Activated CD8-positive, alpha-beta T cell treated with anti-CD3 and anti-CD28 coated beads for 36 hours (primary cell): Measurements from ENCODE around the gene SH2D1A. TPM values are rescaled to one million over a fixed set of nuclear protein-coding genes. Genes with fewer than 3 reads are reported as not detected.

Experiments used
- ATAC-seq: fragments of 200-7000 bp; cut with Tn5 transposase; one replicate; pipeline ENCODE4 v1.10.0; 2021; ENCODE audit warnings: mild to moderate bottlenecking, moderate library complexity
- CTCF ChIA-PET: fragments of 350-600 bp; sonication (Branson Sonifier 250); formaldehyde crosslinking; loops from one replicate; lab custom pipeline; 2021; ENCODE audit warnings: antibody characterized with exemption; lab: Charles Lee
- POLR2A ChIA-PET: fragments of 350-600 bp; sonication (Branson Sonifier 250); formaldehyde crosslinking; loops from one replicate; lab custom pipeline; 2021; ENCODE audit warnings: antibody characterized with exemption; lab: Charles Lee
- DNase-seq: peaks from one replicate; pipeline ENCODE4 v3.0.0-alpha.2; 2020
- H3K27ac Mint-ChIP-seq: one replicate; pipeline ENCODE4 v1.8.0; 2021; ENCODE audit warnings: mild to moderate bottlenecking, mixed read lengths
- H3K27me3 Mint-ChIP-seq: one replicate; pipeline ENCODE4 v1.8.0; 2021; ENCODE audit warnings: mixed read lengths
- H3K36me3 Mint-ChIP-seq: one replicate; pipeline ENCODE4 v1.8.0; 2021; ENCODE audit warnings: low read depth, mixed read lengths
- H3K4me1 Mint-ChIP-seq: one replicate; pipeline ENCODE4 v1.8.0; 2021; ENCODE audit warnings: low read depth, mixed read lengths
- H3K4me3 Mint-ChIP-seq: one replicate; pipeline ENCODE4 v1.8.0; 2021; ENCODE audit warnings: mild to moderate bottlenecking, moderate library complexity, mixed read lengths
- H3K9me3 Mint-ChIP-seq: one replicate; pipeline ENCODE4 v1.8.0; 2021; ENCODE audit warnings: mixed read lengths
- CTCF ChIP-seq: fragments of 200-600 bp; IDR thresholded peaks from one replicate; pipeline ENCODE4 v1.8.0; 2022; ENCODE audit warnings: antibody characterized with exemption, mild to moderate bottlenecking
- intact Hi-C: fragments of 100-400 bp; cut with micrococcal nuclease; formaldehyde crosslinking; loops from one replicate; pipeline ENCODE4 v1.10.0; 2022
- total RNA-seq, 2 experiments: library from RNA; stranded (reverse); gene quantifications; one replicate each; pipeline ENCODE4 v1.2.3, GENCODE V29; 2021

The SH2D1A gene
- total RNA-seq, 2 experiments from 2014 or later = 40.9 to 43.2 TPM

- no peak overlapping the region for H3K4me3 Mint-ChIP-seq
- H3K36me3 Mint-ChIP-seq = peaks cover 27% of the 10 kb centered on the region
- ATAC-seq (no peak), DNase-seq (no peak)
- no peaks in the 10 kb centered on the region for H3K27me3 Mint-ChIP-seq
- no peak overlapping the region for H3K27ac Mint-ChIP-seq
- TF ChIP-seq CTCF = no peak
- POLR2A ChIA-PET = no interaction called here
- H3K9me3 Mint-ChIP-seq = no peaks in the 10 kb centered on the region
- intact Hi-C loops = no loop called here
- H3K4me1 Mint-ChIP-seq = peaks cover 38% of the 10 kb centered on the region
- CTCF ChIA-PET = no interaction called here
Measured at GRCh38 chrX:124383354-124383753, 37.0 kb downstream of the SH2D1A start.

- CTCF ChIA-PET = no interaction called here
- POLR2A ChIA-PET = interaction anchor here (1.0 kb wide), 1 partner anchor 27 kb away, joined by 3 read pairs; no protein-coding TSS in a partner anchor
- no peak for DNase-seq
- Mint-ChIP-seq H3K4me1 (peaks cover 28% of the 10 kb centered on the region), H3K27ac (no peak overlapping the region), H3K27me3 (no peaks in the 10 kb centered on the region), H3K36me3 (peaks cover 15% of the 10 kb centered on the region), H3K9me3 (no peaks in the 10 kb centered on the region), H3K4me3 (no peak overlapping the region)
- TF ChIP-seq CTCF = no peak
- no peak for ATAC-seq
- intact Hi-C loops = no loop called here
Measured at GRCh38 chrX:124386401-124386800, 40.0 kb downstream of the SH2D1A start.

GRCh38 chrX:124388562-124388961 lies 42.2 kb downstream of the SH2D1A start:
- peaks cover 38% of the 10 kb centered on the region for H3K4me1 Mint-ChIP-seq
- ChIA-PET CTCF (interaction anchor here (1.0 to 1.9 kb wide), 5 partner anchors 8 to 20 kb away, joined by 3 to 7 read pairs (median 3); no protein-coding TSS in a partner anchor), POLR2A (interaction anchor here (0.6 kb wide), 1 partner anchor 63 kb away, joined by 3 read pairs; no protein-coding TSS in a partner anchor)
- ATAC-seq = peak; percentile 56
- no peak overlapping the region for H3K4me3 Mint-ChIP-seq
- no peak overlapping the region for H3K27ac Mint-ChIP-seq
- intact Hi-C loops = no loop called here
- DNase-seq = peak; percentile 68
- TF ChIP-seq CTCF = peak; percentile 61
- peaks cover 13% of the 10 kb centered on the region for H3K36me3 Mint-ChIP-seq
- no peaks in the 10 kb centered on the region for H3K9me3 Mint-ChIP-seq
- no peaks in the 10 kb centered on the region for H3K27me3 Mint-ChIP-seq

GRCh38 chrX:124392794-124393193 lies 46.4 kb downstream of the SH2D1A start:
- Mint-ChIP-seq H3K9me3 (no peaks in the 10 kb centered on the region), H3K27ac (peak overlapping the region; percentile 20), H3K27me3 (no peaks in the 10 kb centered on the region), H3K36me3 (peaks cover 5% of the 10 kb centered on the region), H3K4me1 (peaks cover 52% of the 10 kb centered on the region), H3K4me3 (no peak overlapping the region)
- no peak for TF ChIP-seq CTCF
- ChIA-PET CTCF (no interaction called here), POLR2A (interaction anchor here (0.9 kb wide), 1 partner anchor 45 kb away, joined by 3 read pairs; no protein-coding TSS in a partner anchor)
- ATAC-seq = no peak
- intact Hi-C loops = no loop called here
- DNase-seq = no peak

GRCh38 chrX:124393238-124393637 lies 46.9 kb downstream of the SH2D1A start:
- Mint-ChIP-seq H3K27me3 (no peaks in the 10 kb centered on the region), H3K36me3 (peaks cover 5% of the 10 kb centered on the region), H3K9me3 (no peaks in the 10 kb centered on the region), H3K4me1 (peaks cover 48% of the 10 kb centered on the region), H3K27ac (peak overlapping the region; percentile 44), H3K4me3 (no peak overlapping the region)
- intact Hi-C loops = no loop called here
- DNase-seq (no peak), ATAC-seq (peak; percentile 40)
- ChIA-PET POLR2A (interaction anchor here (0.8 to 0.9 kb wide), 2 partner anchors 45 to 57 kb away, joined by 3 read pairs; no protein-coding TSS in a partner anchor), CTCF (interaction anchor here (1.6 kb wide), 1 partner anchor 13 kb away, joined by 10 read pairs; no protein-coding TSS in a partner anchor)
- no peak for TF ChIP-seq CTCF
